Measurements from ENCODE around the gene PCDHGC4.

Gene PCDHGC4

GRCh38 chr5:141529002-141529401 lies 44.2 kb downstream of the PCDHGC4 start:
- TF ChIP-seq, protein P1, sequence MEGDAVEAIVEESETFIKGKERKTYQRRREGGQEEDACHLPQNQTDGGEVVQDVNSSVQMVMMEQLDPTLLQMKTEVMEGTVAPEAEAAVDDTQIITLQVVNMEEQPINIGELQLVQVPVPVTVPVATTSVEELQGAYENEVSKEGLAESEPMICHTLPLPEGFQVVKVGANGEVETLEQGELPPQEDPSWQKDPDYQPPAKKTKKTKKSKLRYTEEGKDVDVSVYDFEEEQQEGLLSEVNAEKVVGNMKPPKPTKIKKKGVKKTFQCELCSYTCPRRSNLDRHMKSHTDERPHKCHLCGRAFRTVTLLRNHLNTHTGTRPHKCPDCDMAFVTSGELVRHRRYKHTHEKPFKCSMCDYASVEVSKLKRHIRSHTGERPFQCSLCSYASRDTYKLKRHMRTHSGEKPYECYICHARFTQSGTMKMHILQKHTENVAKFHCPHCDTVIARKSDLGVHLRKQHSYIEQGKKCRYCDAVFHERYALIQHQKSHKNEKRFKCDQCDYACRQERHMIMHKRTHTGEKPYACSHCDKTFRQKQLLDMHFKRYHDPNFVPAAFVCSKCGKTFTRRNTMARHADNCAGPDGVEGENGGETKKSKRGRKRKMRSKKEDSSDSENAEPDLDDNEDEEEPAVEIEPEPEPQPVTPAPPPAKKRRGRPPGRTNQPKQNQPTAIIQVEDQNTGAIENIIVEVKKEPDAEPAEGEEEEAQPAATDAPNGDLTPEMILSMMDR (IDR thresholded peaks at IDR 0.05) = no peak

GRCh38 chr5:141529873-141530272 lies 45.0 kb downstream of the PCDHGC4 start:
- TF ChIP-seq, protein P1 (IDR thresholded peaks at IDR 0.05) = no peak

GRCh38 chr5:141532726-141533125 lies 47.9 kb downstream of the PCDHGC4 start:
- TF ChIP-seq, protein P1 (IDR thresholded peaks at IDR 0.05) = no peak

GRCh38 chr5:141533897-141534296 lies 49.1 kb downstream of the PCDHGC4 start:
- TF ChIP-seq, protein P1 (IDR thresholded peaks at IDR 0.05) = no peak

GRCh38 chr5:141534492-141535213 lies 49.8 kb downstream of the PCDHGC4 start:
- TF ChIP-seq, protein P1 (IDR thresholded peaks at IDR 0.05) = no peak

Data from LNCAP (cell line).